ENCODE results near the gene DNAH10.

DNAH10 gene

DNA sequence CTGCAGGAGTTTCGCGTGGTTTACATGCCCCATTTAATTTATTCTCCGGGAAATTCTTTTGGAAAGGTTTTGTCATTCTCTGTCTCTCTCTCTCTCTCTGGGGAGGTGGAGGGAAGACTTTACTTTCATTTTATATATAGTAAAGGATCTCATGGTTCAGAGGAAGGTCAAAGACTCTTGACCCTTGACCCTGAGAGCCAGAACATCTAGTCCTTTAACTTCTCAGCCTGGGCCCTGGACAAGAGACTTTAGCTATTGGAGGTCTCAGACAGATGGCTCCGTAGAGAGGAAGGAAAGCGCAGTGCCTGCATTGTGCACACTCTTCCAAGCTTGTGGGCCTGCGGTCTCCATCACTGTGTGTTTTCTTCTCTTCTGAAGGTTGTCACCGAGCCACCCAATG is 166.8 kb downstream of the DNAH10 start:
- no peaks in the 10 kb centered on the region for H3K79me2 ChIP-seq (ENCODE audit: insufficient read depth, low read length)
- H3K27ac ChIP-seq (ENCODE audit: low read depth, low read length) = no peak overlapping the region
- H3K4me3 ChIP-seq (ENCODE audit: insufficient read depth, low read length, poor library complexity, severe bottlenecking) = no peak overlapping the region
- no peaks in the 10 kb centered on the region for H3K9me3 ChIP-seq (ENCODE audit: insufficient read depth, low read length)
- H3K9me2 ChIP-seq (replicated peaks; ENCODE audit: insufficient read depth, low read length) = no peaks in the 10 kb centered on the region
- H2AFZ ChIP-seq (ENCODE audit: low read depth, low read length, severe bottlenecking) = no peak overlapping the region
- no peaks in the 10 kb centered on the region for H3F3A ChIP-seq (ENCODE audit: insufficient read depth)
- no peaks in the 10 kb centered on the region for H4K20me1 ChIP-seq (ENCODE audit: low read depth, low read length)
- H3K9ac ChIP-seq (ENCODE audit: low read length) = no peak overlapping the region
- no peak overlapping the region for H3K4me2 ChIP-seq (ENCODE audit: low read depth, low read length, poor library complexity, severe bottlenecking)
- no peaks in the 10 kb centered on the region for H3K36me3 ChIP-seq (ENCODE audit: low read length)
- TF ChIP-seq, protein P1, sequence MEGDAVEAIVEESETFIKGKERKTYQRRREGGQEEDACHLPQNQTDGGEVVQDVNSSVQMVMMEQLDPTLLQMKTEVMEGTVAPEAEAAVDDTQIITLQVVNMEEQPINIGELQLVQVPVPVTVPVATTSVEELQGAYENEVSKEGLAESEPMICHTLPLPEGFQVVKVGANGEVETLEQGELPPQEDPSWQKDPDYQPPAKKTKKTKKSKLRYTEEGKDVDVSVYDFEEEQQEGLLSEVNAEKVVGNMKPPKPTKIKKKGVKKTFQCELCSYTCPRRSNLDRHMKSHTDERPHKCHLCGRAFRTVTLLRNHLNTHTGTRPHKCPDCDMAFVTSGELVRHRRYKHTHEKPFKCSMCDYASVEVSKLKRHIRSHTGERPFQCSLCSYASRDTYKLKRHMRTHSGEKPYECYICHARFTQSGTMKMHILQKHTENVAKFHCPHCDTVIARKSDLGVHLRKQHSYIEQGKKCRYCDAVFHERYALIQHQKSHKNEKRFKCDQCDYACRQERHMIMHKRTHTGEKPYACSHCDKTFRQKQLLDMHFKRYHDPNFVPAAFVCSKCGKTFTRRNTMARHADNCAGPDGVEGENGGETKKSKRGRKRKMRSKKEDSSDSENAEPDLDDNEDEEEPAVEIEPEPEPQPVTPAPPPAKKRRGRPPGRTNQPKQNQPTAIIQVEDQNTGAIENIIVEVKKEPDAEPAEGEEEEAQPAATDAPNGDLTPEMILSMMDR (IDR thresholded peaks at IDR 0.05; ENCODE audit: insufficient read depth, low read length, poor library complexity, severe bottlenecking) = no peak
- no peak for TF ChIP-seq EZH2phosphoT487 (conservative IDR thresholded peaks at IDR 0.05; ENCODE audit: low read length)
- peaks cover 3% of the 10 kb centered on the region; the same call in 1 of the 2 replicates for H3K27me3 ChIP-seq (ENCODE audit: low read length)

DNA sequence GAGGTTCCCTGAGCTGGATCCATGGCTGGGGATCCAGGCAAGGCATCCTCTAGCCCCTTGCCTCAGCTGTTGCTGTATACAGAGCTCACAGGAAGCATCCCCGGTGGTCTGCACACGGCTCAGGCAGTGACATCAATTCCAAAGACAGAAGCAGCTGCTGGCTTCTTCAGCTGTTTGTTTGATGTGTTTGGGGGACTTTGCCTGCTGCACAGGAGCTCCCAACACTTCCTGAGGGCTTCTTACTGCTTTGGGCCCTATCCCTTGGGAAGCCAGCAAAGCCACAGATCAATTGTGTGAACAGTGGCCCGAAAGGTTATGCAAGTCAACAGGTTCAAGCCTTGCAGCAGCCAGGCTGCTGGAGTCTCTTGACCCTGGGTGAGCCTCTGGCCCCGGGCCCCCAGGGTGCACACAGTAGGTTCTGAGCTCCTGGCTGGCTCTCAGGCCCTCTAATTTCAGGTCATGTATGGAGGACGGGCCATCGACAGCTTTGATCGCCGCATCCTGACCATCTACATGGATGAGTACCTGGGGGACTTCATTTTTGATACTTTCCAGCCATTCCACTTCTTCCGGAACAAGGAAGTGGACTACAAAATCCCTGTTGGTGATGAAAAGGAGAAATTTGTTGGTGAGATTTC is 168.0 kb downstream of the DNAH10 start:
- TF ChIP-seq, protein P1 (IDR thresholded peaks at IDR 0.05; ENCODE audit: insufficient read depth, low read length, poor library complexity, severe bottlenecking) = no peak
- no peak for TF ChIP-seq EZH2phosphoT487 (conservative IDR thresholded peaks at IDR 0.05; ENCODE audit: low read length)
- no peaks in the 10 kb centered on the region for H3K79me2 ChIP-seq (ENCODE audit: insufficient read depth, low read length)
- H3F3A ChIP-seq (ENCODE audit: insufficient read depth) = no peaks in the 10 kb centered on the region
- no peak overlapping the region for H3K27ac ChIP-seq (ENCODE audit: low read depth, low read length)
- peaks cover 3% of the 10 kb centered on the region; the same call in 1 of the 2 replicates for H3K27me3 ChIP-seq (ENCODE audit: low read length)
- no peak overlapping the region for H3K4me3 ChIP-seq (ENCODE audit: insufficient read depth, low read length, poor library complexity, severe bottlenecking)
- H3K9me2 ChIP-seq (replicated peaks; ENCODE audit: insufficient read depth, low read length) = no peaks in the 10 kb centered on the region
- H3K9ac ChIP-seq (ENCODE audit: low read length) = no peak overlapping the region
- no peaks in the 10 kb centered on the region for H4K20me1 ChIP-seq (ENCODE audit: low read depth, low read length)
- no peak overlapping the region for H3K4me2 ChIP-seq (ENCODE audit: low read depth, low read length, poor library complexity, severe bottlenecking)
- H2AFZ ChIP-seq (ENCODE audit: low read depth, low read length, severe bottlenecking) = no peak overlapping the region
- no peaks in the 10 kb centered on the region for H3K36me3 ChIP-seq (ENCODE audit: low read length)
- no peaks in the 10 kb centered on the region for H3K9me3 ChIP-seq (ENCODE audit: insufficient read depth, low read length)

DNA sequence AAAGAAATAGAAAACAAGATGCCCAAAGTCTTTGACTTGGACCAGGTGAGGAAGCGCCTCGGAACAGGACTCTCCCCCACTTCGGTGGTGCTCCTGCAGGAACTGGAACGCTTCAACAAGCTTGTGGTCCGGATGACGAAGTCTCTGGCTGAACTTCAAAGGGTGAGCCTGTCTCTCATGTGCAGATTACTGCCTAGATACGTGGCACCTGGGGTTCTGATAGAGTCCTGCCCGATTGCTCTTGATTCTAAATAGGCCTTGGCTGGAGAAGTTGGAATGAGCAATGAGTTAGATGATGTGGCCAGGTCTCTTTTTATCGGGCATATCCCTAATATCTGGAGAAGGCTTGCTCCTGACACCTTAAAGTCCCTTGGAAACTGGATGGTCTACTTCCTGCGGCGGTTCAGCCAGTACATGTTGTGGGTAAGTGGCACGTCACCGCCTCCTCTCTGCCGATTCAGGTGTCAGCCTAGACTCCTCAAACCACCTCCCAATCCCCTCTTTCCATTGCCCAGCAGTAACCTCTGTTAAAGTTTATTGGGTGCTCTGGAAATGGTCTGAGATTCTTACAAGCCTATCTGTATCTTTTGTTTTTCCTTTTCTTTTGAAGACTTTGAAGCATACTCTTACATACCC is 169.7 kb downstream of the DNAH10 start:
- H3K4me3 ChIP-seq (ENCODE audit: insufficient read depth, low read length, poor library complexity, severe bottlenecking) = no peak overlapping the region
- H3K9me2 ChIP-seq (replicated peaks; ENCODE audit: insufficient read depth, low read length) = no peaks in the 10 kb centered on the region
- H3K36me3 ChIP-seq (ENCODE audit: low read length) = no peaks in the 10 kb centered on the region
- TF ChIP-seq, protein P1 (IDR thresholded peaks at IDR 0.05; ENCODE audit: insufficient read depth, low read length, poor library complexity, severe bottlenecking) = no peak
- no peak for TF ChIP-seq EZH2phosphoT487 (conservative IDR thresholded peaks at IDR 0.05; ENCODE audit: low read length)
- H4K20me1 ChIP-seq (ENCODE audit: low read depth, low read length) = no peaks in the 10 kb centered on the region
- H3K9ac ChIP-seq (ENCODE audit: low read length) = no peak overlapping the region
- no peaks in the 10 kb centered on the region for H3F3A ChIP-seq (ENCODE audit: insufficient read depth)
- no peak overlapping the region for H3K27ac ChIP-seq (ENCODE audit: low read depth, low read length)
- H2AFZ ChIP-seq (ENCODE audit: low read depth, low read length, severe bottlenecking) = no peak overlapping the region
- H3K4me2 ChIP-seq (ENCODE audit: low read depth, low read length, poor library complexity, severe bottlenecking) = no peak overlapping the region
- H3K79me2 ChIP-seq (ENCODE audit: insufficient read depth, low read length) = no peaks in the 10 kb centered on the region
- H3K27me3 ChIP-seq (ENCODE audit: low read length) = peaks cover 3% of the 10 kb centered on the region; the same call in 1 of the 2 replicates
- no peaks in the 10 kb centered on the region for H3K9me3 ChIP-seq (ENCODE audit: insufficient read depth, low read length)

Data from SU-DHL-6 (cell line).